MM.1S (cell line): ENCODE measurements around the gene CNTNAP2.

ENCODE experiments used
- CTCF ChIP-seq: fragments of 300-600 bp; sonication (generic); IDR thresholded peaks from 2 replicates; pipeline ENCODE4 v1.5.1; 2016; ENCODE audit warnings: antibody characterized with exemption, low read length, mixed read lengths
- EZH2 ChIP-seq: fragments of 300-600 bp; sonication (generic); optimal IDR thresholded peaks from 2 replicates; pipeline ENCODE3; 2017; ENCODE audit warnings: low read depth, mild to moderate bottlenecking, antibody characterized with exemption, low read length, mixed read lengths
- EZH2phosphoT487 ChIP-seq: fragments of 300-600 bp; sonication (generic); IDR thresholded peaks from 2 replicates; pipeline ENCODE4 v1.6.1; 2018; ENCODE audit warnings: antibody characterized with exemption, low read length

- TF ChIP-seq CTCF: no peak
- TF ChIP-seq EZH2phosphoT487: no peak
- TF ChIP-seq EZH2: no peak
Observed at GRCh38 chr7:146804620-146805019, 688.0 kb downstream of the CNTNAP2 start.
